GM12878 (cell line): ENCODE measurements around the gene AGPAT4. TPM values are rescaled to one million over a fixed set of nuclear protein-coding genes. Genes with fewer than 3 reads are reported as not detected.

Experiments
- ATAC-seq: fragments of 200-7000 bp; cut with Tn5 transposase; 3 replicates; pipeline ENCODE4 v1.9.1; 2020; ENCODE audit warnings: mild to moderate bottlenecking, moderate library complexity
- BruUV-seq: library from RNA; stranded (reverse); fragments of 400-500 nt; replicated peaks from 2 replicates; lab custom pipeline; 2021; lab: Mats Ljungman, UMichigan
- CTCF ChIA-PET: fragments of 300-600 bp; sonication (Branson Sonifier 250); formaldehyde crosslinking; extraction: SDS; loops from one replicate; lab custom pipeline; 2021; ENCODE audit warnings: inconsistent platforms; lab: Yijun Ruan, JAX
- POLR2A ChIA-PET: fragments of 350-600 bp; formaldehyde crosslinking; extraction: SDS; loops from one replicate; lab custom pipeline; 2021; ENCODE audit warnings: inconsistent platforms; lab: Charles Lee
- RAD21 ChIA-PET: fragments of 300-600 bp; sonication (Branson Sonifier 250); formaldehyde crosslinking; loops from one replicate; lab custom pipeline; 2023; ENCODE audit warnings: antibody characterized with exemption; ENCODE audit not compliant: unreplicated experiment; lab: Charles Lee
- SMC1A ChIA-PET: fragments of 300-600 bp; sonication (Branson Sonifier 250); formaldehyde crosslinking; loops from one replicate; lab custom pipeline; 2023; ENCODE audit not compliant: unreplicated experiment, uncharacterized antibody; lab: Charles Lee
- DNase-seq: peaks from one replicate; pipeline ENCODE4 v3.0.0-alpha.2; 2011; ENCODE audit warnings: low read depth, low spot score
- FAIRE-seq: peaks from 3 replicates; lab custom pipeline; 2011; peaks lifted over from hg19 to GRCh38; lab: Jason Lieb, UNC
- H2AFZ ChIP-seq: 2 replicates; pipeline ENCODE4 v1.6.0; 2011; ENCODE audit warnings: low read depth, low read length, control low read depth; ENCODE audit not compliant: control insufficient read depth
- H3K27ac ChIP-seq: 2 replicates; pipeline ENCODE4 v1.5.1; 2011; ENCODE audit warnings: control low read depth; ENCODE audit not compliant: control insufficient read depth, insufficient read depth
- H3K27me3 ChIP-seq, 2 experiments: replicated peaks in 1 of 2; 2 replicates each; pipeline versions ENCODE4 v1.6.0 to v1.6.1; 2011; ENCODE audit warnings: low read length in 1 of 2; ENCODE audit not compliant: control insufficient read depth in 2 of 2, insufficient read depth in 2 of 2
- H3K36me3 ChIP-seq, 2 experiments: 2 replicates each; pipeline ENCODE4 v1.5.1; 2011; ENCODE audit warnings: low read length in 1 of 2; ENCODE audit not compliant: control insufficient read depth in 2 of 2, insufficient read depth in 2 of 2
- H3K4me1 ChIP-seq: 2 replicates; pipeline ENCODE4 v1.6.1; 2011; ENCODE audit warnings: mild to moderate bottlenecking, low read length, moderate library complexity, mixed read lengths; ENCODE audit not compliant: control insufficient read depth, insufficient read depth
- H3K4me2 ChIP-seq: 2 replicates; pipeline ENCODE4 v1.6.0; 2011; ENCODE audit warnings: control low read depth; ENCODE audit not compliant: control insufficient read depth, insufficient read depth
- H3K4me3 ChIP-seq: fragments of 200-600 bp; sonication (generic); 2 replicates; pipeline ENCODE4 v1.5.1; 2016
- H3K79me2 ChIP-seq: 2 replicates; pipeline ENCODE4 v1.6.0; 2011; ENCODE audit warnings: low read length; ENCODE audit not compliant: control insufficient read depth, insufficient read depth
- H3K9ac ChIP-seq: 2 replicates; pipeline ENCODE4 v1.8.0; 2011; ENCODE audit warnings: low read length, control low read depth, mixed read lengths; ENCODE audit not compliant: control insufficient read depth, insufficient read depth
- H3K9me3 ChIP-seq: replicated peaks from 3 replicates; pipeline ENCODE4 v1.5.1; 2011; ENCODE audit warnings: mild to moderate bottlenecking, low read length; ENCODE audit not compliant: control insufficient read depth, insufficient read depth
- H4K20me1 ChIP-seq: 2 replicates; pipeline ENCODE4 v1.6.0; 2011; ENCODE audit not compliant: control insufficient read depth, insufficient read depth
- ATF7 ChIP-seq: fragments of 450-650 bp; IDR thresholded peaks from 2 replicates; pipeline ENCODE4 v1.6.1; 2016; ENCODE audit warnings: low read depth, mild to moderate bottlenecking
- CHD1 ChIP-seq: IDR thresholded peaks from 2 replicates; pipeline ENCODE4 v1.6.1; 2012; ENCODE audit warnings: low read depth, low read length, improper control_type of control experiment
- FOS ChIP-seq: IDR thresholded peaks from 3 replicates; pipeline ENCODE4 v1.6.1; 2011; ENCODE audit warnings: borderline replicate concordance; ENCODE audit not compliant: insufficient read length; ENCODE audit errors: extremely low read depth
- GATAD2B ChIP-seq: fragments of 450-650 bp; conservative IDR thresholded peaks from 2 replicates; pipeline ENCODE4 v1.6.1; 2017; ENCODE audit warnings: low read depth, mild to moderate bottlenecking, moderate library complexity
- HCFC1 ChIP-seq: fragments of 150-350 bp; IDR thresholded peaks from 2 replicates; pipeline ENCODE4 v1.6.1; 2014; ENCODE audit warnings: low read length
- KLF5 ChIP-seq: fragments of 450-650 bp; IDR thresholded peaks from 2 replicates; pipeline ENCODE4 v1.6.1; 2014; ENCODE audit warnings: mild to moderate bottlenecking; ENCODE audit not compliant: partially characterized antibody
- POLR2AphosphoS2 ChIP-seq: IDR thresholded peaks from 2 replicates; pipeline ENCODE4 v1.6.1; 2011; ENCODE audit warnings: low read depth, mild to moderate bottlenecking, low read length, improper control_type of control experiment, moderate library complexity
- RBBP5 ChIP-seq: fragments of 200-600 bp; sonication (generic); conservative IDR thresholded peaks from 2 replicates; pipeline ENCODE4 v1.6.1; 2016
- WGBS: methylation state at CpG from one replicate; pipeline ENCODE4 v1.1.6; 2016; ENCODE audit warnings: low lambda C conversion rate; ENCODE audit not compliant: insufficient replicate concordance, insufficient coverage; ENCODE audit errors: missing lambda C conversion rate; 5-methylcytosine and 5-hydroxymethylcytosine counted together
- in situ Hi-C: fragments of 300-500 bp; cut with MboI; formaldehyde crosslinking; loops from 9 replicates; pipeline ENCODE4 v1.14.3; 2018; ENCODE audit warnings: mixed read lengths
- intact Hi-C: fragments of 100-400 bp; cut with micrococcal nuclease; formaldehyde crosslinking; loops from one replicate; pipeline ENCODE4 v1.14.2; 2022; ENCODE audit not compliant: unreplicated experiment
- polyA plus RNA-seq, 11 experiments: library from polyadenylated mRNA; depleted of rRNA in 4 of 11; unstranded in 6 of 11; stranded (reverse) in 5 of 11; fragments of >200 nt; fragmentation: Nextera tagmentation in 4 of 11; fragmentation: Illumina TruSeq in 1 of 11; extraction: Ambion mirVana in 4 of 11; extraction: Trizol in 1 of 11; gene quantifications; 1 replicate in 1 of 11; 2 replicates in 10 of 11; pipeline versions ENCODE4 v1.2.1 to v1.2.3, GENCODE V29; 2011 to 2016; ENCODE audit warnings: inconsistent platforms in 2 of 11, missing spikeins in 2 of 11, low read depth in 1 of 11
- total RNA-seq, 4 experiments: library from RNA; depleted of rRNA in 3 of 4; stranded (reverse); fragments of >200 nt in 3 of 4; fragmentation: Illumina TruSeq in 1 of 4; extraction: Trizol in 1 of 4; gene quantifications; 2 replicates each; pipeline versions ENCODE4 v1.2.1 to v1.2.3, GENCODE V29; 2013 to 2021
- TF ChIP-seq, protein P1 (sequence below): IDR thresholded peaks from 2 replicates; pipeline ENCODE4 v1.6.1; 2012; ENCODE audit warnings: mild to moderate bottlenecking, low read depth, low read length
- TF ChIP-seq, protein P2 (sequence below): IDR thresholded peaks from 2 replicates; pipeline ENCODE4 v1.6.1; 2011; ENCODE audit warnings: low read depth, mild to moderate bottlenecking, low read length, moderate library complexity, borderline replicate concordance; ENCODE audit errors: extremely low read depth

The AGPAT4 gene
- total and polyA plus RNA-seq, 10 of the 15 experiments (the other 5 are each of a cell fraction or from before 2014, with no cell fraction given): 0.34 to 2.2 (median 1.3) TPM

DNA sequence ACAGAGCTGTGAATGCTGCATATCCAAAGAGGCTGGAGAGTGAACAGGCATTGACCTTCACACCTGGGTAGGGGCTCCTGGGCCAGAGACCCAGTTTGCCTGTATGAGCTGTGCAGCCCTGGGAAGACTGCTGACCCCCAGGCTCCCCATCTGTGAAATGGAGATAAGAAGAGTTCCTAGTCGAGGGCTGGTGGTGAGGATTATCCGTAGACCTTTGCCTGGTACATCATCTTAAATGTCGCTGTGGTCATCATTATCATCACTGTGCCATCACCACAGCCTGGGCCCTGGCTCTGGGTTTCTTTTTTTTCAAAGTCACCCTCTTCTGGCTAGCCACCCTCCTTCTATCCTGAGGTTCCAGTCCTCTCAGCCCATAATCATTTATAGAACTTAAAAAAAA lies 12.0 kb downstream of the AGPAT4 start (continued):
- TF ChIP-seq KLF5 (no peak), HCFC1 (no peak), POLR2AphosphoS2 (no peak), CHD1 (no peak), GATAD2B (no peak)
- TF ChIP-seq, protein P1, sequence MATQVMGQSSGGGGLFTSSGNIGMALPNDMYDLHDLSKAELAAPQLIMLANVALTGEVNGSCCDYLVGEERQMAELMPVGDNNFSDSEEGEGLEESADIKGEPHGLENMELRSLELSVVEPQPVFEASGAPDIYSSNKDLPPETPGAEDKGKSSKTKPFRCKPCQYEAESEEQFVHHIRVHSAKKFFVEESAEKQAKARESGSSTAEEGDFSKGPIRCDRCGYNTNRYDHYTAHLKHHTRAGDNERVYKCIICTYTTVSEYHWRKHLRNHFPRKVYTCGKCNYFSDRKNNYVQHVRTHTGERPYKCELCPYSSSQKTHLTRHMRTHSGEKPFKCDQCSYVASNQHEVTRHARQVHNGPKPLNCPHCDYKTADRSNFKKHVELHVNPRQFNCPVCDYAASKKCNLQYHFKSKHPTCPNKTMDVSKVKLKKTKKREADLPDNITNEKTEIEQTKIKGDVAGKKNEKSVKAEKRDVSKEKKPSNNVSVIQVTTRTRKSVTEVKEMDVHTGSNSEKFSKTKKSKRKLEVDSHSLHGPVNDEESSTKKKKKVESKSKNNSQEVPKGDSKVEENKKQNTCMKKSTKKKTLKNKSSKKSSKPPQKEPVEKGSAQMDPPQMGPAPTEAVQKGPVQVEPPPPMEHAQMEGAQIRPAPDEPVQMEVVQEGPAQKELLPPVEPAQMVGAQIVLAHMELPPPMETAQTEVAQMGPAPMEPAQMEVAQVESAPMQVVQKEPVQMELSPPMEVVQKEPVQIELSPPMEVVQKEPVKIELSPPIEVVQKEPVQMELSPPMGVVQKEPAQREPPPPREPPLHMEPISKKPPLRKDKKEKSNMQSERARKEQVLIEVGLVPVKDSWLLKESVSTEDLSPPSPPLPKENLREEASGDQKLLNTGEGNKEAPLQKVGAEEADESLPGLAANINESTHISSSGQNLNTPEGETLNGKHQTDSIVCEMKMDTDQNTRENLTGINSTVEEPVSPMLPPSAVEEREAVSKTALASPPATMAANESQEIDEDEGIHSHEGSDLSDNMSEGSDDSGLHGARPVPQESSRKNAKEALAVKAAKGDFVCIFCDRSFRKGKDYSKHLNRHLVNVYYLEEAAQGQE: no peak

- Histone ChIP-seq H3K27me3 (no peaks in the 10 kb centered on the region), H3K36me3 (no peaks in the 10 kb centered on the region), H3K79me2 (no peaks in the 10 kb centered on the region), H3K9ac (no peak overlapping the region), H3K4me3 (no peak overlapping the region), H2AFZ (no peak overlapping the region), H4K20me1 (no peaks in the 10 kb centered on the region), H3K4me2 (no peak overlapping the region), H3K27ac (no peak overlapping the region), H3K4me1 (no peaks in the 10 kb centered on the region), H3K9me3 (no peaks in the 10 kb centered on the region)
- ChIA-PET SMC1A (interaction anchor here (1.0 kb wide), 1 partner anchor 25 kb away, joined by 3 read pairs; no protein-coding TSS in a partner anchor), CTCF (interaction anchor here (0.6 kb wide), 1 partner anchor 13 kb away, joined by 4 read pairs; the partner anchor contains the start of gene AGPAT4), RAD21 (no interaction called here), POLR2A (no interaction called here)
- DNase-seq (no peak), ATAC-seq (no peak), FAIRE-seq (no peak)
- intact Hi-C loops: no loop called here
- TF ChIP-seq ATF7 (no peak), FOS (no peak), RBBP5 (no peak)
- TF ChIP-seq, protein P2, sequence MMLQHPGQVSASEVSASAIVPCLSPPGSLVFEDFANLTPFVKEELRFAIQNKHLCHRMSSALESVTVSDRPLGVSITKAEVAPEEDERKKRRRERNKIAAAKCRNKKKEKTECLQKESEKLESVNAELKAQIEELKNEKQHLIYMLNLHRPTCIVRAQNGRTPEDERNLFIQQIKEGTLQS: no peak
- in situ Hi-C loops: no loop called here
- BruUV-seq: no TSS peak
- WGBS: 55% methylated on average over 8 of the region's 8 CpGs
Observed at GRCh38 chr6:161261325-161261724, 12.5 kb downstream of the AGPAT4 start.
